Measurements from ENCODE around the gene MAT2B.
"Not testable (repeated sequence)": the region's sequence is repeated elsewhere in the genome, so short reads cannot be mapped to it uniquely, and the experiment has no call there.

Gene MAT2B

DNA sequence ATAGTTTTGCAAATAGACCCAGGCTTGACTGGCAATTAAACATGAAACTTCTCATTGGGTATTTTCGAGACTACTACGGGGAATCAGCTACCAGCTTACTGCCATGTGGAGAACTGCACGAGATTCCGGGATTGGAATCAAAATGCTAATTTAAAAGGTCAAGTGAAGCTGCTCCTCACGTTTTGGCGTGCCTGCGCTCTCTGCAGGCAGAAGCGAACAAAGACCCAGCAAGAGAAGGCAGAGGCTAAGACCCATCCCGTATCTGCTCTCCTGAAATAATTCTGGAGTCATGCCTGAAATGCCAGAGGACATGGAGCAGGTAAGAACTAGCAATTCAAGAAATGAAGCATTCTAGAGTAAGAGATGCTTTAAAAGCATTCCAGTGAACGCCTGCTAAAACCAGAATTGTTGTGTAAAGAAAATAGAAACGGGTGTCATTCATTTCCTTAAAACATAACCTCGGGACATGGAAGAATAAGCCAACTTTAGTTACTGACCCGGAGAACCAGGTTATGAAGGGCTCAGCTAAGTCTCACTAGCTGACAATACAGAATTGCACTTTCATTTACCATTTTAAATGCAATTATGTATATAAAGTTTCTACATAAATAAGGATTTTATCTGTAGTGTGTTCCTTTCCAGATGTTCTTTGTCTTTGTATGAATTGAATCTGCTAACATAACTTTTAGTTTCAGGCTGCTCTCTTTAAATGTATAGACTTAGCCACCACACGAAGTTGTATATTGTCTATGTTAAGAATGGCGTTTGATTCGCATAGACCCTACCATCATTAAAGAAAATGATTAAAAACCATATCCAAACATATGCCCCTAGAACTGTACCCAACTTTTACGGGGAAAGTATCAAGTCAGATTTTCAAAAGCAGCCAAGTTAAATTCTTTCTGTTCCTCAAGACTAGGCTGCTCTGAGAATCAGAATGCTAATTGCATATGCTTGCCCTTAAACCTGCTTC, 2.0 kb upstream of the MAT2B start:
- DNase-seq (ENCODE audit: low read depth), result no peak

DNA sequence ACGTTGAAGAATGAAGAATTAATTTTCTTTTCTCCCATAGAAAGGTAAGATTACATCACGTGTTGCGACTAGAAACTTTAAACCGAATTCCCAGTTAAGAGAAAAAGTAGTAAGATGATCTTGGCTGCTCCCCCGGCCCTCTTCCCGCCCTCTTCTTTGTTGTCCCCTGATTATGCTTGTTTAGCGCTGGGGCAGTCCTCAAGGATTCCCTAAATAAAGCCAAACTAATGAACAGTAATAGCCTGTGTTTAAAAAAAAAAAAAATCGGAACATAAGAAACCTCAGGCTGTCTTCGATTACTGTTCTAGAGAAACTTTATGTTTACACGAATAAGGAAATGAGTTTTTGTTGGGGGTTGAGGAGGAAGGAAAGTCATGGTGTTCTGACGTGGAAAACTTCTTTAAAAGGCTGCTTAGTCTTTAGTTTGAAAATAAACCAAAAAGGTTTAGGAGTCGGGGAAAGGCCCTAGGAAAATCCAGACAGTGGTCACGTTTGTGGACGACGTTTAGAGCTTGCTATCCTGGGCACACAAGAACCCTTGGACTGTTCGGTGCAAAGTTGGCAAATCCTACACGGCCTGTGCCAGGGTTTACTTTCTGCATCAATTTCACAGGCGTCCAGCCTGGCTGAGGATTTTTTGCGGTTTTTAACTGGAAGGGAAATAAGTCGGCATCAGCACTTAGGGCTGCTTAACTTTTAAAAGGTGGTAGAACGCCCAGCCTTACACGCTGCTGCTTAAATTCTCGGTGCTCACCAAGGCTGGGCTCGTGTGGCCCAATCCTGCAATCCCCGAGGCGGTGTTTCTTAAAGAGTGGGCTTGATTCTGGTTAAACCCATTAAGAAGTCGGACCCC, 1.1 kb upstream of the MAT2B start:
- DNase-seq (ENCODE audit: low read depth), result peak; percentile 36

DNA sequence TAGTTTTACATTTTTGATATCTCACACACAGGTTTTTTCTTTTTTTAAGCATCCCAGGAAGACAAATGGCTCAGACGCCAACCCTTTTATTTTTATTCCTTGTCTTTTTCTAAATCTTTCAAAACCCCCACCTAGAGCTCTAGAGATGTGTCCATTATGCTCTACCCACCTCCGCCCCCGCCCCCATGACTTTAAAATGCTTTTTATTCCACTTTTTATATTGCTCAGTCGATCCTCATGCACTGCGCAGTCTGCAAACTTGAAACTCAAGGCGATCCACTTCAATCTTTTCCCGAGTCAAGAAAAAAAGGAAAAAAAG, 411 bp upstream of the MAT2B start:
- no peak for DNase-seq (ENCODE audit: low read depth)

DNA sequence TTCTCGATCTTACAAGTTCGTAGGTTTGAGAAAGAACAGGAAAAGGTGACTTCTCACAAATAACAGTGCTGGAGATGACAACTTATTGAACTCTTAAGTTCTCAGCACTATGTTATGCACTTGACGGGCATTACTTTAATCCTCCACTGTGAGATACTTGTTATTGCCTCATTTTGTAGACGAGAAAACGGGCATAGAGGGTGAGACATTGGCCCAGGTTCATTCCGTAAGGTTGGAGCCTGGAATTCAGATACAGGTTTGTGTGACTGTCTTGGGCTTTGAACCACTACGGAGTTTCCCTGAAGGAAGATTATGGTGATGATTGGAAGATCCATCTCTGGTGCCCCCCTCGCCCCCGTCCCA, 657 bp downstream of the MAT2B start:
- no peak for DNase-seq (ENCODE audit: low read depth)

DNA sequence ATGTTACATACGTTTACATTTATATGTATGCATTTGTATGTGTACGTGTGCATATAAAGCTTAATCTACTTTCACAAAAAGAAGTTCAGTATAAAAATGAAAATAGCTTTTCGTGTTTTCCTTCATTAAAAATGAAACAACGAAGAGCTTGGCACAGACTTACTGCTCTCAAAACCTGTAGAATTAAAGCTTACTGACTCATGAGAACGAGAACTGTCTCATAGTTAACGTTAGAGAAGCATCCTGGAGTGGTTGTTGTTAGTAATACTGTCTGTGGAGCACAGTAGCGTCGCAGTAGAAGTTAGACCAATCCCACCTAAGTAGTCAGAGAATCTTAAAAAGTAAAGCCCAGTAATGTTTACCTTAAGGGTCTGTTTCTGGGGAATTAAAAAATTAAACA, 1.3 kb downstream of the MAT2B start:
- no peak for DNase-seq (ENCODE audit: low read depth)

DNA sequence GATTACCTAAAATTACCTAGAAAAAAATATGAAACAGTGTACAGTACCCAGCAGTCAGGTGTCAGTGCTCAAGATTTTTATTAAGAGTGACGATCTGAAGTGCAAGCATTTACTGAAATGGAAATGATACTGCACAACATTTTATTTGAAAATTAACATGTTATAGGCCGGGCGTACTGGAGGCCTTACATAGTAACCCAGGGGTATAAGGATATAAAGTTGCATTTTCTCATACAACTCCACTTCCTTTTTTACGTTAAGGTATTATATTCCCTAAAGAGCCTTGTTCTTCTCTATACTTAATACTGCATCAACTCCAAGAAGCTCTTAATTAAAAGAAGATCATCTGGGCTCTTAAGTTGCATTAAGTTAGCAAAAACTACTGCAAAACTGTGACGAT, 3.3 kb downstream of the MAT2B start:
- DNase-seq (ENCODE audit: low read depth), result no peak

DNA sequence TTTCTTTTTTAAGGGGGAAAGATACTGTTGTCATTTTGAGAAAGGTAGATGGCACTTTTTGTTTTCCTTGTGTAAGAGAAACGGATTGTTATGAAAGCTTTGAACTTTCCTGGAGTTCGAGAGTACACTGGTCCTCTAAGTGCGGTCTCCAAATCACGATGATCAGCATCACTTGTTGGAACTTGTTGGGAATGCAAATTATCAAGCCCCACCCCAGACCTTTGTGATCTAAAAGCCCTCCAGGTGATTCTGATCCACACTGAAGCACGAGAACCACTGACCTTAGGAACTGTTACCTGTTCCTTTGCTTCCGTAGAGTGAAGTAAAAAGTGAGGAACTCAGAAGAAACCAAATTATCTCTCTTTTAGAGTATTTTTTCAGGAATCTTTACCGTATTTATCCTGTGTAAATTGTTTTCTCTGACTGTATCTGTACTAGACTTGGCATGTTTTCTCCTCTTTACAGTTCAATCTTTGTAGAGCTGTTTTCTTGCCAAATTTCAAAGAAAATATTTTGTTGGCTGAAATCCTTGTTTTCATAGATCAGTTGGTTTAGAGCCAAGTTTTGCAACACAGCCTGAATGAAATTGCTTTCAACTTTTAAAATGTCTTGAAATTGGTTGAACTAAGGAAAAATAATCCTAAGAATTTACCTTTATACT, 4.0 kb downstream of the MAT2B start:
- no peak for DNase-seq (ENCODE audit: low read depth)

DNA sequence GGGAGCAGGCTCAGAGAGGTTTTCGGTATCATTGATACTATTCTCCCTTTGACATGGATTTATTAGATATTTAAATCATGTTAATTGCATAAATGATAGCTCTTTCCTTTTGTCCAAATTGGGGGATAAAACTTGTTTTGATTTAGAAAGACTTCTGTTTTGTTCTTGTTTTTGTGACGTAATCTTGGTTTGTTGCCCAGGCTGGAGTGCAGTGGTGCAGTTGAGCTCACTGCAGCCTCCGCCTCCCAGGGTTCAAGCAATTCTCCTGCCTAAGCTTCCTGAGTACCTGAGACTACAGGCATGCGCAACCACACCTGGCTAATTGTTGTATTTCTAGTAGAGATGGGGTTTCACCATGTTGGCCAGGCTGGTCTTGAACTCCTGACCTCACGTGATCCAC, 7.1 kb downstream of the MAT2B start:
- DNase-seq (ENCODE audit: low read depth), result no peak

DNA sequence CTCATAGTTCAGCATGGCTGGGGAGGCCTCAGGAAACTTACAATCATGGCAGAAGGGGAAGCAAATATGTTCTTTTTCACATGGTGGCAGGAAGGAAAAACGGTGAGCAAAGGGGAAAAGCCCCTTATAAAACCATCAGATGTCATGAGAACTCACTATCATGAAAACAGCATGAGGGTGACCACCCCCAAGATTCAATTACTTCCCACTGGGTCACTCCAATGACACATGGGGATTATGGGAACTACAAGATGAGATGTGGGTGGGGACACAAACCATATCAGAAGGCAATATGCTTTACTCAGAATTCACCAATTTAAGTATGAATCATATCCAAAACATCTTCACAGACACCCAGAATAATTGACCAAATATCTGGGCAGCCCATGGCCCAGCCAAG, 19.7 kb downstream of the MAT2B start:
- DNase-seq (ENCODE audit: low read depth), result no peak

DNA sequence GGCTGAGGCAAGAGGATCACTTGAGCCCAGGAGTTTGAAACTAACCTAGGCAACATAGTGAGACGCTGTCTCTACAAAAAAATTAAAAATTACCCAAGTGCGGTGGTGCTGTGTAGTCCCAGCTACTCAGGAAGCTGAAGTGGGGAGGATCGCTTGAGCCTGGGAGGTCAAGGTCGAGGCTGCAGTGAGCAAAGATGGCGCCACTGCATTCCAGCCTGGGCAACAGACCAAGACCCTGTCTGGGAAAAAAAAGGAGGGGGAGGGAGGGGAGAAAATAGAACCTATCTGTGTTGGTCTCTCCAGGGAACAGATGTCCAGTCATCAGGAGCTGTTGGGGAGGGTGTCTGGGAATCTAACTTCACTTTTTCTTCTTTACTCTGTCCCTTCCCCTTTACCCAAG, 24.3 kb downstream of the MAT2B start:
- DNase-seq (ENCODE audit: low read depth), result no peak

DNA sequence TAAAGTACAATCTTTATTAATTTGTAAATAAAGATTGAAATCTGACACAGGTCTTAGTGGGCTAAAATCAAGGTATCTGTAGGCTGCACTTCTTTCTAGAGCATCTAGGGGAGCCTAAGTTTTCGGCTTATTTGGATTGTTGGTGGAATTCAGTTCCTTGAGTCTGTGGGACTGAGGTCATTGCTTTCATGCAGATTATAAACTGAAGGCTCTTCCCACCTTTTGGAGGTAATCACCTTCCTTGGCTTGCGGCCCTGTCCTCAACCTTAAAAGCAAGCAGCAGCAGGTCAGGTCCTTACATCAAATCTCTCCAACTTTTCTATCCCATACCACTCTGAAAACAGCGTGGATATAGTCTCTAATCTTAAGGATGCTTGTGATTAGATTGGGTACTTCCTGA, 25.9 kb downstream of the MAT2B start:
- no peak for DNase-seq (ENCODE audit: low read depth)

DNA sequence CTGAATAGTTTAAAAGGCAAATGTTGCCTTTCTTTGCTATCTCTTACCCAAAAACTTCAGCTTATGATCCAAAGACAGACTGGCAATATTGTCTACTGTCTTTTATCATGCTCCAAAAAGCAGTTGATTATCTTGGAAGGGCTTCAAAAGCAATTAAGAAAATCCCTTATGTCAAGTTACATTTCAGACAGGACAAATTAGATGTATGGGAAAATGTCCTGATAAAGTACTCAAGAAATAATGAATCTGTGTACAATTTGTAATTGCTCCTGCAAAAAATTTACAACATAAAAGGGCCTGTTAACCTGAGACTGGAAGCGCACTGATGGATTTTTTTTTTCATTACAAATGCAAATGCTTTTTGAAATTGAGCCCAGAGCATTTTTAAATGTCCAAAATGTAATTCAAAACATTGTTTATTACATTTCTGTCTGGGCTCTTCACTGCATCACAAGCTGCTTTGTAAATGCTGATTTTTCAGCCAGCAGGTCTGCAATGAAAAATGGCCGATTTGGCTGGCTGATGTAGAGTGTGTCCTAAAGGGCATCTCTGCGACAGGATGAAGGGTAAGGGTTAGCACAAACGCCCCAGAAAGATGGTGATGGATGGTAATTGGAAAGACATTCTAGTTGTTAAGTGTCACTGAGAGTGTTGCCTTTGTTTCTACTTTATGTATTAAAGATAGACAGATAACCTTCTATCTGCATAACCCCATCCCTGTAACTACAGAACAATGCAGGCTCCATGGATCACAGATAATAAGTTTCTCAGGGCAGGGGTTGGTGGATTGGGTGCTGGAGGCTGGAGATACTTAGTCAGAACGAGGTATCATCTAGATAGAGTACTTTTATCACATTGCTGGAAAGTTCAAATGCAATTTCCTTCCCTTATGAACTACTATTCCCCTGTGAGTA, 27.0 kb downstream of the MAT2B start:
- no peak for DNase-seq (ENCODE audit: low read depth)

DNA sequence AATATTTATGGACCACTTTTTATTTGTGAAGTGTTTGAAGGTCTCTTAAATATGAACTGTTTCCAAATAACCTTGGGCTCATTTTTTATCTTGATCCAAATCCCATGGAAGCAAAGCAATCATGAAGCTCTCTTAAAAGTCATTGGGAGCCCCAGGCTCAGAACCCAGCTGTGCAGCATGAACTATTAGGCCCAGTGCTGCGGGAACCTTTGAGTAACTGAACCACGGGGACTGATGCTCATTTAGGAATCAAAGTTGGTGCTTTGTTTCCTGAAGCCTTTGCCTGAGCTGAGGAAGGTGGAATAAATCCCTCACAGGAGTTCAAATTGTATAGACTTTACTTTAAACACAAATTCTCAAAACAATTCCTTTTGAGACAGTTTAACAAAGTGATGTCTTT, 27.8 kb downstream of the MAT2B start:
- no peak for DNase-seq (ENCODE audit: low read depth)

DNA sequence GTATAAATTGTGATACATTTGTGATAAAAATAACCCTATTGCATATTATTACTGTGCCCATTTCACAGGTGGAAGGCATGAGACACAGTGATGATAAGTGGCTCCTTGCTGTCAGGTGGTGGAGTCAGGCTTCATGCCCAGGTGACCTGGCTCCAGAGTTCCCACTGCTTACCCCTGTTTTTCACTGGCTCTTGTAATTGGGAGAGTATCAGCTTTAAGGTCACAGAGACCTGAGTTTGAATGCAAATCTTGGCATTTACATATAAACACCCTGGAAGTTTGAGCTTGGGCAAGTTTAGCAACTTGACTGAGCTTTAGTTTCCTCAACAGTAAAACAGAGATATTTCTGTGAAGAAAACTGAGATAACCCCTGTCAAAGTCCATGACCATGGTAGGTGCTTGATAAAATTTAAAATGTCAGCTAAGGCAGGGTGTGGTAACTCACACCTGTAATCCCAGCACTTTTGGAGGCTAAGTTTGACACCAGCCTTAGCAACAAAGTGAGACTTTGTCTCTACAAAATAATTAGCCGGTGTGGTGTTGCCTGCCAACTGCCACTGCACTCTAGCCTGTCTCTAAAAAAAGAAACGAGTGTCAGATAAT, 29.2 kb downstream of the MAT2B start:
- no peak for DNase-seq (ENCODE audit: low read depth)

DNA sequence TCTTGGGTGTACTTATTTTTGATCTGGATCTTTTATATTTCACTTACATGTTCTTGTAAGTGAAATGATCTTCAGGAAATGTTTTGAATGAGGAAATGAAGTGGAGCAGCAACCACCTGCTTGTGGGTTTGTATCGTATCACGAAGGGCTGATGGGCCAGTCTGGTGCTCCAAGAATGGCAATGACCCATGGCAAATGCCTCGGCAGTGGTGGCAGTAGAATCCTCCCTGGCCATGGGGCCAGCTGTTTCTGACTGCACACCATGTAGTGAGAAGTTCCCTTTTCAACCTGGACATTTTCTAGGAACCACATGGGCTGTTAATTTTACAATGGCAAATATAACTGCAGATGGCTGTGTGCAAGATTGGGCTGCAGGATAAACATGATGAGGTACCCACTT, 29.9 kb downstream of the MAT2B start:
- DNase-seq (ENCODE audit: low read depth), result no peak

DNA sequence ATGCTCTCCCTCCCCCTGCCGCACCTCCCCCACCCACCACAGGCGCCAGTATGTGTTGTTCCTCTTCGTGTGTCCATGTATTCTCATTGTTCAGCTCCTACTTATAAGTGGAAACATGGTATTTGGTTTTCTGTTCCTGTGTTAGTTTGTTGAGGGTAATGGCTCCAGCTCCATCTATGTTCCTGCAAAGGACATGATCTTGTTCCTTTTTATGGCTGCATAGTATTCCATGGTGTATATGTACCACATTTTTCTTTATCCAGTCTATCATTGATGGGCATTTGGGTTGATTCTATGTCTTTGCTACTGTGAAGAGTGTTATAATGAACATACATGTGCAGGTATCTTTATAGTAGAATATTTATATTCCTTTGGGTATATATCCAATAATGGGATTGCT, 31.0 kb downstream of the MAT2B start:
- not testable (repeated sequence) for DNase-seq (ENCODE audit: low read depth)

DNA sequence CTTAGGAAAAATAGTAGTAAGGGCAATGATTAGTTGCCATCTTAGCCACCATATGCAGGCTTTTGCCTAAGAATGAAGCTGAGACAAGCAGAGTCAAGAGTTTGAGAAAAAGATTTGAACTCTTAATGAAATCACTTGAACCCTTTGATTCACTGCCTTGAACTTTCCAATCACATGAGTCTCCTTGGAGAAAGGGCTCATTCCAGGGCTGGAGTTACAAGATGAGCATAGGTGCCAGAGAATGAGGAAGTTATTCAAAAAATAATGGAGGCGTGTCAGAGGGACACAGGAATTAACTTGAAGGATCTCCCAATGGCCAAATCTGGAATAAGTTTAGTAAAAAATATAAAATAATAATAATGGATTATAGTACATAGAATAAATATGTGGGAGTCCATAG, 35.3 kb downstream of the MAT2B start:
- DNase-seq (ENCODE audit: low read depth), result no peak

DNA sequence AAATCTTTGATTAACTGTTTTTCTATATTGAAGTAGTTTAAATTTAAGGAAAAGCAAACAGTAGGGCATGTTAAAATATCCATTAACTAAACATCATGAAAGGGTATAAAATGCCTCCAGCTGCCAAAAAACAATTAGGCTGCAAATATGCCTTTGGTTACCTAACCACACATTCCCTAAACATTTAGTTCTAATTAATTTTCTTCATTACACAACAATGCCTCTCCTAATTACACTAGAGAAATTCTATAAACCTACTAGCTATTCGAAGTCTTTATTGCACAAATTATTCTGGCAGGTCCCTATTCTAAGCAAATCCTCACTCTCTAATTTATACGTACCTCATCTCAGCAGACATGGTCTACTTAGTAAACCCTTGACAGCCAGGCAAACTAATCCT, 37.4 kb downstream of the MAT2B start:
- no peak for DNase-seq (ENCODE audit: low read depth)

DNA sequence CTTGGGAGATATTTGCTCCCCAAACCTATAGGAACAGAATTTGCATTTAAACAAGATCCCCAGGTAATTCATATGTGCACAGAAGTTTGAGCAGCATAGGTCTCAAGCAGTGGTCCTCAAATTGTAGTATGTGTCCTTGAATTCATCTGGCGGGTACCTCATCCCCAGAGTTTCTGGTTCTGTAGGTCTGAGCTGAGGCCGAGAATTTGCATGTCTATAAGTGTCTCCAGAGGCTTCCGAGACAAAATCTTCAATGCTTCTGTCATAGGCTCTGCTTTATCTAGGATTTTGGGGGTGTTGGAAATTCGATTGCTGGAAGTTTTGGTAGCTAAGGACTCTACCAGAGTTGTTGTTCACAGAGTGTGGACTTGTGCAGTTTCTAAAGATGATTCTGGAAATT, 38.6 kb downstream of the MAT2B start:
- no peak for DNase-seq (ENCODE audit: low read depth)

DNA sequence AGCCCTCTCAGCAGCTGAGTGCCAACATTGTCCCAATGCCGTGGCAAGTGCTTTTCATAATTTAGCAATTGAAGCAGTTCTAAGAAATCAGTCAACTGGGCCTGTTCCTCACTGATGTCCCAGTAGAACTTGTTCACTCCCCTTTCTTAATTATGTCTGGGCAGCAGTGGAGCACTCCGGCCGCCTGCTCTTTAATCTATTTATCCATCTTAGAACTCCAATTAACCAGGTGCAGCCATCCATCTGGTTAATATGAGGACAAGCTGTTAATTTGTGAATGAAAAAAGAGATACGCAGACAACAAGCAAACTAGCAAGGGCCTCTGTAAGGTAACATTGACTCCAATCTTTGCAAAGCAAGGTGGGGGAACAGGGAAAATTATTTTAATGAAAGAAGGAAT, 39.4 kb downstream of the MAT2B start:
- no peak for DNase-seq (ENCODE audit: low read depth)

DNA sequence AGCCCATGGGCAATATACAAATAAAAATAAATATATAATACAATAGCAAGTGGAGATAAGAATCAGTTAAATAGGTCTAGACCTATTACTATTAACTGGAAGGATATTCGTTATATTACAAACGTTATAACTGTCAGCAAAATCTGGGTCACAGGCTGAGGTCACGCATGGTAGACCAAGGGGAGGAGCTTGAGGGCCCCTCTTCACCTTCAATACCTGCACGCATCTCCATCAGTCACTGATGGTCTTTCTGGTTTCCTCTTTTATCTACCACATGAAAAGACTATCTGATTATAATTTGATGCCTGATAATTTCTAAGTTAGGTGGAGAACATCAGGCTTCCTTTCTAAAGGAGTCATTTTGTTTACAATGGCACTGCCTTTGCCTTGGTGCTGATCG, 43.2 kb downstream of the MAT2B start:
- DNase-seq (ENCODE audit: low read depth), result no peak

Measured in activated T-cell treated with anti-CD3 and anti-CD28 coated beads for 48 hours (primary cell).